Stimulated activated CD8-positive, alpha-beta memory T cell treated with anti-CD3 and anti-CD28 coated beads, Interleukin-4, amount 100 ng/mL, for 24 hours (primary cell): ENCODE measurements around the gene TCEANC2.

Source experiments
- DNase-seq: peaks from one replicate; pipeline ENCODE4 v3.0.0-alpha.2; 2020; ENCODE audit warnings: low read depth

The TCEANC2 gene

GRCh38 chr1:54136269-54136896 lies 83.0 kb downstream of the TCEANC2 start:
- no peak for DNase-seq

DNA sequence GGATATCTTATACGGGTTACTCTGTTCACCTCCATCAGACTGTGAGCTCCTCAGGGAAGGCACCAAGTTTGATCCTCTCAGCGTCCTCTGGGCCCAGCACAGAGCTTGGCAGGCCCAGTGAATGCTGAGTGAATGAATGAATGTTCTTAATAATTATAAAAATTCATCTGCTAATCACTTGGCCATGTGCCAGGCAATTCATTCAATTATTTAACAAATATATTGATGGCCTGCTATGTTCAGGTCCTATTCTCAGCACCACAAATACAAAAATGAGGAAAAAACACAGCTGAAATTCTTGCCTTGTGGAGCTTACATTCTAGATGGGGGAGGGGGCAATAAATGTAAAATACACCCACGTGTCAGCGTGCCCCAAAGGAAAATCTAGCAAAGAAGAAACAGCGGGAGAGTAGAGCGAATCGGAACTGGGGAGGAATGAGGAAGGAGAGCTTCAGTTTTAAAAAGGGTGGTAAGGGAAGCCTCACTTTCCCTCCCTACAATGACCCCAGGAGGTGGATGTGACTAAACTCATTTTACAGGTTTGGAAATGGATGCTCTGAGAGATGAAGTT lies 83.6 kb downstream of the TCEANC2 start:
- no peak for DNase-seq

- DNase-seq, result no peak
These were observed 84.2 kb downstream of the TCEANC2 start for GRCh38 chr1:54137534-54138061.

DNA sequence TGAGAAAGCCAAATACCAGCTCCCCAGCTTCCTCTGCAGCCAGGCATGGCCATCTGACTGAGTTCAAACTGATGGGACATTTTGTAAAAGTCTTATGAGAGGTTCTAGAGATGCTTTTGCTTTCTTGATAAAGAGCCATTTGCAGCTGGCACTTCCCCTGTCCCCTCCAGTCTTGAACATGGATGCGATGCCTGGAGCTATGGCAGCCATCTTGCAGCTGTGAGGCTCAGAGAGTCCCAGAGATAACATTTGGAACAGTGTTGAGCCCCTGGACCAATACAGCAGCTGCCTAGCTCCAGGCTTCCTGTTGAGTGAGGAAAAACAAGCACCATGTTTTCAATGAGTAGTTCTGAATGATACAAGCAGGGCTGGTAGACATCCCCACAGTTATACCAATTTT lies 85.6 kb downstream of the TCEANC2 start:
- no peak for DNase-seq

DNA sequence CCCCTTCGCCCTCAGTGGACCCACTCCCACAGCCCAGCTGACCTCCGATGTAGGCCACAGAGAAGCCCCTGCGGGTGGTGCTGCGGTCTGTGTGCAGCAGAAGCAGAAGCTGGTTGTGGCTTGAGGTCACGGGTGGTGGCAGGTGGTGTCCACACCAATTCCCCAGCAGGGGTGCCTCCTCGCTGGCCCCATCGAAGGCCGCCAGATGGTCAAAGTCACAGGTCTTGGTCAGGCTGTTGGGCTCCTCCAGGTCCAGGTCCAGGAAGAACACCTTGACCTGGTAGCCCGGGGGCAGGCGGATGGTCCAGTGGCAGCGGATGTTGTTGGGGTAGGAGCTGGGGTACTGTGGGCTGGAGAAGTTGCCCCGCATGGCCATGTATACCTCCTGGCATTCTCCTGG lies 86.3 kb downstream of the TCEANC2 start:
- no peak for DNase-seq

DNA sequence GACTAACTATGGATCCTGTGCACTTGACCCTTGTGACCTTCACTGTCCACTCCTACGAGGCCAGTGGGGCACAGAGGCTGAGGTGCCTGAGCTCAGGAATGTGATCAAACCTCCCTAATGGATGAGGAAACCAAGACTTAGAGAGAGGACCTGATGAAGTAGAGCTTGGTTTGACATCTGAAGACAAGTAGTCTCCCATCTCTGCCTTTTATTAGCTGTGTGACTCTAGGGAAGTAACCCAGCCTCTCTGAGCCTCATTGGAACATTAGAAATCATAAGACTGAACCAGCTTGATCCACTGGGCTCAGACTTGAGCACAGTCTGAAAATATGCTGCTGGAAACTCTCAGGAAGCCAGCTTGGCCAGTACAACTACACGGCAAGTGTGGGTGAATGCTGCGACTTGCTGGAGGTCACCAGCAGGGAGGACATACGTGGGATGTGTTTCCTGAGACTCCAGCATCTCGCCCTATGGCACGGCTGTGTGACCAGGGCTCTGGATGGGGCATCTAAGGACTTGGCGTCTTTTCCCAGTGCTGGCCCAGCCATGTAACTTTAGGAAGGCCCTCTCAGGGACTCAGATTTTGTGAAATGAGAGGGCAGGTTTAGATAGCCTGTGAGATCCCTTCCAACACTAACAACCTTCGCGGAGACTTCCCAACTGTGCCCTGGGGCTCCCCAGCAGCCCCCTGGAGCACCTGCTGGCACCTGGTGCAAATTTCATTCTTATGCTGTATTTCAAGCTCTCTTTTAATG lies 88.9 kb downstream of the TCEANC2 start:
- no peak for DNase-seq

- DNase-seq, result no peak
These were observed 91.0 kb downstream of the TCEANC2 start for GRCh38 chr1:54144366-54144765.

GRCh38 chr1:54149734-54150133 lies 96.3 kb downstream of the TCEANC2 start:
- DNase-seq, result no peak

DNA sequence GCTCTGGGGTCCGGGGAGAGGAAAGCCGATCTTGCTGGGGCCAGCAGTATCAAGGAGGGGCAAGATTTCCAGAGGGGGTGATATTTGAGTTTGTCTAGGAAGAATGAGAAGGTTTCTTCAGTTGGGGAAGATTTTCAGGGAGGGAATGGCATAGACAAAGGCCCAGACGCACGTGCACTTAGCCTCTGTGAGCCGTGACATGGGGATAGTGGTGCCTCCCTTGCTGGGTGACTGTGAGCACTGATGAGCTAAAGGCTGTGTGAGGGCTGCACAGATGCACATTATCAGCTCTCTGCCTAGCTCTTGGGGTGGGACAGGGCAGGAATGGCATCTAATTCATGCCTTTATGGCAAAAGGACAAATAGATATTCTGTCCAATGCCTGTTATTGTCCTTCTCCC lies 97.6 kb downstream of the TCEANC2 start:
- no peak for DNase-seq

DNA sequence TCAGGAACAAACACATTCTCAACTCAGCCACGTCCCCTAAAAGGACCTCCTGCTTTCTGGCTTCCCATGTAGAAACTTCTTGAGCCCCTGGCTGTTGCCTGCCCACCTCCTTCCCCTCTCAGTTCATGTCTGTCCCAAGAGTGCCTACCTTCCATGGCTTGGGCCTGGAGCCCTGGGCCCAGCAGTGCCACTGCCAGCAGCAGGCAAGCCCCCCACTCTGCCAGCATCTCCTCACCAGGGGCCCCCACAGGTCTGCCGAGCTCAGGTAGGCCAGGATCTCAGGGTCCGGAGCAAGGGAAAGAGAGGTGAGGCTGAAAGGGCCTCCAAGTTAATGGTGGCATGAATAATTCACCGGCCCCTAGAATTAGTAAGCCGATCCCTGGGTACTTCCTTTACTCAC lies 99.3 kb downstream of the TCEANC2 start, which contains the start of gene CDCP2:
CDCP2 (minus strand) TSS at position 305 of the 400 bp plus-strand sequence; CDS start at position 227, 78 bp downstream.
- DNase-seq, result no peak

GRCh38 chr1:54153535-54154439 lies 100.4 kb downstream of the TCEANC2 start:
- DNase-seq, result no peak
